Frontal cortex (tissue), 4 donors: Measurements from ENCODE around the gene GRAP2. TPM values are rescaled to one million over a fixed set of nuclear protein-coding genes. Genes with fewer than 3 reads are reported as not detected.
"Not testable (repeated sequence)": the region's sequence is repeated elsewhere in the genome, so short reads cannot be mapped to it uniquely, and the experiment has no call there.

Experiments
- DNase-seq, 2 donors: peaks; one replicate each; pipeline ENCODE4 v3.0.0; 2012; ENCODE audit warnings: low spot score in 2 of 2
- FAIRE-seq: peaks from 2 replicates; lab custom pipeline; 2012; peaks lifted over from hg19 to GRCh38; lab: Jason Lieb, UNC
- total RNA-seq: library from RNA; depleted of rRNA; stranded (reverse); fragments of >200 nt; gene quantifications from one replicate; pipeline ENCODE4 v1.2.3, GENCODE V29; 2014
- donor health status: control.
- donor health status: control.
- donor health status: control.

Gene GRAP2
- total RNA-seq, 1 donor from 2014 or later: 5.3 TPM

DNA sequence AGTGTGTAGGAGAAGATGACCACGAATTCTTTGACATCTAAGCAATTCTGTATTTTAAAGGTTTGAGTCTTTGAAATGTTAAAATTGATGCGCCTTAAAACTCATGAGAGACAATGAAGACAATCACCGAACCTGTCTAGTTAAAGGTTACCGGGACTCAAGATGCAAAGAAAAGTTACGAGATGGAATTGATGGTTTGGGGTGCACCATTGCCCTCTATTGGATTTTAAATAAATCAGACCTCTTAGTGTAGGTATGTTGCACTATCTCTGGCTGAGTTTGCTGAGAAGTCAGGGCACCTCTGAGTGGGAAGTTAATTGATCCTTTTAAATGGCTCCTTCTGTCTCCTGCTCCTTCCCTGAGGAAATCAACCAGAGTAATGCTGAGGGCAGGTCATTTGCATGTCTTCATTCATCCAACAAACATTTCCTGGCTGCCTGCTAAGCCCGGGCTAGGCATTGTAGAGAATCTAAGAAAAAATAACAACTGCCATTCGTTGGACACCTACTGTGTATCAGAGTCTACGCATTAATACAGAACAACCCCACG, 39.9 kb downstream of the GRAP2 start:
- DNase-seq (peak in 1 of 2 donors; percentile 25), FAIRE-seq (no peak)

DNA sequence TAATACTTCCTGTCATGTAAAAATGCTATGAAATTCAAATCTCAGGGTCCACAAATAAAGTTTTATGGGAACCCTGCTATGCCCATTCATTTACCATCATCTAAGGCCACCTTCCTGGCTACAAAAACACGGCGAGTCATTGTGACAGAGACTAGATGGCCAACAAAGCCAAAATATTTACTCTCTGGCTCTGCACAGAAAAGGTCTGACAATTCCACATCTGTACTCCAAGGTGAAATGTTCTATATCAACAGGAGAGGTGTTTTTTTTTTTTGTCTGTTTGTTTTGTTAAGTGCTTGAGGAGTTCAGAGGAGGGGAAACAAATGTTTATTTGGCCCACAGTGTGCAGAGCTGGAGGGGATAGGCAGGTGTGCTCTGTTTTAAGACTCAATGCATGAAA, 40.7 kb downstream of the GRAP2 start:
- no peak for DNase-seq
- no peak for FAIRE-seq

DNA sequence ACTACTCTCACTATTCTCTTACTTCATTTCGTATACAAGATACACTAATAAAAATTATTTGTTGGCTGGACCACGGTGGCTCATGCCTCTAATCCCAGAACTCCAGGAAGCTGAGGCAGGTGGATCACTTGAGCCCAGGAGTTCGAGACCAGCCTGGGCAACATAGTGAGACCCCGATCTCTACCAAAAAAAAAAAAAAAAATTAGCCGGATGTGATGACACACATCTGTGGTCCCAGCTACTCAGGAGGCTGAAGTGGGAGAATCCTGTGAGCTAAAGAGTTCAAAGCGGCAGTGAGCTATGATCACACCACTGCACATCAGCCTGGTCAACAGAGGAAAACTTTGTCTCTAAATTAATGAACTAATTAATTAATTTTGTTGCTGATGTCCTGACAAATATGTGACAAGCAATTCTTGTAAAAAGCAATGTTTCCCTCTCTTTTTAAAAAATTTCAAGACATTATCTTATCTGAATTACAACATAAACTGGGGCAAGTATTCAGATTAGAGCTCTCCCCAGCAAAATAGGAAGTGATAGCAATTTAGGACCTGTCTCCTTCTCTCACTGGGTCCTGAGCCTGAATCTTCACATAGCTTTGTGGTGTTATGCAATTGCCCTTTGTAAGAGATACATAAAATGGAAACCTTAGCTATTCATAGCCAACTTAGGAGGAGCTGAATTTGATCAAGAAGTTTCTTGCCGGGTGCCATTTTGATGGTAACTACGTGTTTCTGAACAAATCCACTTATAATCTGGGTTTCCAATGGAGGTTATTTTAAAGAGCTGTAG, 41.8 kb downstream of the GRAP2 start:
- no peak for DNase-seq
- no peak for FAIRE-seq

DNA sequence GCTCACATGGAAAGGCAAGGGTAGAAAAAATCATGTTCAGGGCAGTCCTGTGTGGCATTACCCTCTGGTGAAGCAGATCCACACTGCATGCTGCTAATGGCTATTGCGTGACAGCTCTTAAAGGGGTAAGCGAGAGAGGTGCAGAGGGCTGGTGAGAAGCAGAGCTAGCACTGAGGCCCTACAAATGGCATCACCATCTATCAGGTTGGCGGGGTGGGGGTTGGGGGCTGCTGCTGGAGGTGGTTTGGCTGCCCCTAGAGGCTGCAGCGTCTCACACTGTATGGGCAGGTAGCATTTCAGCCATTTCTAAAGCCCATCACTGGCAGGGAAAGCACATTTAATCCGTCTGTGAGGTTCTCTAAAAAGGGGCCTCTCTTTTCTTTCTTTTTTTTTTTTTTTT, 42.5 kb downstream of the GRAP2 start:
- DNase-seq (no peak), FAIRE-seq (no peak)

DNA sequence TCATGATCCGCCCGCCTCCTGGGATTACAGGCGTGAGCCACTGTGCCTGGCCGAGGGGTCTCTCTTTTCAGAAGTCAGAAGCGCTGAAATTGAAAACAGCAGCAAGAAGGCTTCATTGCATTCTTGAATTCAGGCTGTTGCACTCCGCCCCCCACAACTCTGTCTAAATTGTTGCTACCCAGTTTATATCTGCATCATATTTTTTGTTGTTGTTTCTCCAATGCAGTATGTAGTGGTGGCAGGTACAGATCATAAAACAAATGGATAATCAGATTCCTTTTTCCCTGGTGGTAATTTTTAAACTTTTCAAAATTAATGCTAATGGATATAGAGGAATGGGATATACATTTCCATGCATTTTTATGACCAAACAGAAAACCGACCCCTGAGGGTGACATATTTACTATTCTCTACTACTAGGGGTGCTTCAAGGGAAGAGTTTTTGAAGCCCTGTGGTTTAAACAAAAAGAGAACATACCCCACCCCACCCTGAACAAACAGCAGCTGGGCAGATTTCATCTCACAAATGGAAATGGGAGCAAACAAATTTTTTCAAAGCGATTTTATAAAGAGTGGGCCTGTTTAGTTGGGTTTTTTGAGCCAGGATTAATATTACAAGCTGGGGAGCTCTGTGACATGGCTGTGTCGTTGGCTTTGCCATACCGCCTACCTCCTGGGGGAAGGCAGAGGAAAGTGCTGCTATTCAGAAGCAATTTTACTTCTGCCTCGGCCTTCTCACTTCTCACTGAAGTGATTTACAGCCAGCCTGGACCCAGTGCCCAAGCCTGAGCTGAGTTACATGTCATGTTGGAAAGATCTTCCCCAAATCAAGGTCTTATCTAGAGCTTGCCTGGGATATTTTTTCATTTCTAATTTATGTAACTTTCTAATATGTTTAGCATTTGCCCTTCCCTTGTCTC, 43.3 kb downstream of the GRAP2 start:
- no peak for DNase-seq
- FAIRE-seq: no peak

DNA sequence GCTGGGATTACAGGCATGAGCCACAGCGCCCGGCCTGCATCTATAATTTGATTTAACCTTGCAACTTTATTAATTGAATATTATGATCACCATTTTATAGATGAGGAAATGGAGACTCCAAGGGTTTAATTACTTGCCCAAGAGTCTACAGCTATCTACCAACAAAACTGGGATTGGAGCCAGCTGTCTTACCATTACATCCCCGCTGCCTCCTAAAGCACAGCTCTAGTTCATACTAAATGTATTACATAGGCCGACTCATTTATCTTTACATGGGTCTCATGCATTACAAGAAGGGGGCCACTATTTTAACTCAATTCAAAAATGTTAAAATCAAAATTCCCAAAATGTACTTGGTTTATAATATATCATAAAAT, 45.2 kb downstream of the GRAP2 start:
- FAIRE-seq (no peak), DNase-seq (no peak)

DNA sequence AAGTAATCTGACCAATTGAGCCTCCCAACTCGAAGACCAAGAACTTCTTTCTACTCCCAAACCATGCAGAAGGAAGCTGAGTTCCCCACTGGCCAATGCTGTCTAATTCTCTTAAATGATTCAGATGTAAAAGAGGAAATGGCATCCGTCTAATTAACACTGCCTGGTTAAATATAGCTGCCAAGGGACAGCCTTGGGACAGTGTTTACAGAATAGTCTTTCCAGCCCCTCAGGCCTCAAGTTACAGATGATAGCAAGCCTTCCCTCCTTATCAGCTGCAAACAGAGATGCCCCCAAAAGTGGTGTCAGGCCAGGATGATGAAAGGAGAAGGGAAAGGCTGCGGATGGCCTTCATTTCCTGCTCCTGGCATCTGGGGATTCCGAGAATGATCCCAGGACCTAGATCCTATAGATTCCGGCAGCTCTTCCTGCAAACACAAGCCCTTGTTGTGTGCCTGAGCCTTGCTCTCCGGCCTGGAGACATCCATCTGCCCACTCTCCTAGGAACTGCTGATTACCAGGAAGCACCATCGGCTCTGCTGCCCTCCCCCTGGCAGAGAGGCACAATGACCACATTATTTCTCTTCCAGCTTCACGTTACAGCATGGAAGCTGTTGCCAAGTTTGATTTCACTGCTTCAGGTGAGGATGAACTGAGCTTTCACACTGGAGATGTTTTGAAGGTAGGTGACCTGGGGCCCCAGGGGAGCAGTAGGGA, 45.8 kb downstream of the GRAP2 start:
- FAIRE-seq (no peak), DNase-seq (no peak)

DNA sequence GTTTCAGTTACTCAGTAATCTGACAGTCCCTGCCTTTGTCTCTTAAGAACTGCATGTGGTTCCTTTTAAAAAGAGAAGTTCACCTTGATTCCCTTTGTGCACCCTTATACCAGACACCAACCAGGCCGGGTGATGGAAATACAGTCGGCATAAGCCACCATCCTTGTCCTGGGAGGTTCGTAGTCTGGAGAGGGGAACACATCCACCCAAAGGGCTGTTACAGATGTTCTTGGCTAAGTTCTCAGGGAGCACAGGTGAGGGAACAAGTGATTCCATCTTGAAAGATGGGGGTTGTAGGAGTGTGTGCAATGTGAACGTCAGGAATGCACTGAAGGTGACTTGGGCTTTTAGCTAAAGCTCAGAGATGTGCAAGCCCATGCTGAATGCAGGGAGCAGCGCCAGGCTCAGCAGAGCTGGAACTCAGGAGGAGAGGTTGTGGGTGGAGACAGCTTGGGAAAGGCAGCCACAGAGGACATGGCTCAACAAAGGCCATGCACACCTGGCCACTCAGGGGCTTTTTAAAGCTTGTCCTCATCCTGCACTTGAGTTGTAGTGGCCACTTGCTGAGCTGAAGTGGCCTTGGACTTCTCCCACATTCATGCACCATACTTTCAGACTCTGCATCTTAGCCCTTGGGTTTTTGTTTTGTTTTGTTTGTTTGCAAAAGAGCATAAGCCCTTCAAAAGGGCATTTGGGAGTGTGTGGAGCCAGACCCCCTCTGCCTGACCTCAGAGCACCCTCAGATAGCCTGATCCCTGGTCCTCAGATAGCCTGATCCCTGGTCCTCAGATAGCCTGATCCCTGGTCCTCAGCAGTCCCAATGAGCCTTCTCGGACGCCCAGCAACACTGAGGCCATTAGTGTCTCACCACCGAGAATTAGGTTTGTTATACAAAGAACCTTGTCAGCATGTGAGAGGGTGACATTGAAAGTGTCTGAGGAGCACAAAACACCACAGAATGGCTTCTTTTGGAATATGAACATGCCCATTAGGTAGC, 46.6 kb downstream of the GRAP2 start:
- FAIRE-seq (no peak), DNase-seq (no peak)

DNA sequence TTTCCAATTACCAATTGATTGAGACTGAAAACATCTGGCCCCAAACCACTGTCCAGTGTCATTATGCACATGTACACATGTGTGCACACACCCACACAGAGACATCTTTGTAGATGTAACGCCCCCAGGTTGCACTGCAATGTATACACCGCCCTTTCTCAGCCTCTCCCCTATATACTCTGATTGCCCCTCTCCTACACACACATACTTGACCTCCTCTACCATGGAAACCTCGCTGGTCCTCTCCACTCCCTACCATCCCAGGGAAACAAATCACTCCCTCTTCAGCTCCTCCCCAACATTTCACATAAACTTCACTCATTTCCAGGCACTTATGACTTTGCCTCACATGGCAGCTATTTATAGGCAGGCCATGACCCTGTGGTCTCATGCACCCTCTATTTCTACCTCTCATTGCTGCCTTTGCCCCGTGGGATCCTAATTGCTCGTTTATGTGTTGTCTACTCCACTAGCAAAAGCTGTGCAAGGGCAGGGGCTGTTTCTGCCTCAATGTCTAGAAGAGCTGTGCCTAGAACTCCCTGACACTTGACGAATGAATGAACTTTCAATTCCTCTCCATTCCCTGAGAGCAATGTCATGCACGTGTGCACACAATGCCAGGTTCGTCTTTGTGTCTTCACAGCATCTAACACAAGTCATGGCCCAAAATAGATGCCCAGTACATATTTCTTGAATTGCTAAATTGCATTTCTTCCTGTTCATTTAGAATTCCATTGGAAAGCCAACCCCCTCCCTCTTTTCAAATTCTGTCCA, 49.3 kb downstream of the GRAP2 start:
- FAIRE-seq: no peak

DNA sequence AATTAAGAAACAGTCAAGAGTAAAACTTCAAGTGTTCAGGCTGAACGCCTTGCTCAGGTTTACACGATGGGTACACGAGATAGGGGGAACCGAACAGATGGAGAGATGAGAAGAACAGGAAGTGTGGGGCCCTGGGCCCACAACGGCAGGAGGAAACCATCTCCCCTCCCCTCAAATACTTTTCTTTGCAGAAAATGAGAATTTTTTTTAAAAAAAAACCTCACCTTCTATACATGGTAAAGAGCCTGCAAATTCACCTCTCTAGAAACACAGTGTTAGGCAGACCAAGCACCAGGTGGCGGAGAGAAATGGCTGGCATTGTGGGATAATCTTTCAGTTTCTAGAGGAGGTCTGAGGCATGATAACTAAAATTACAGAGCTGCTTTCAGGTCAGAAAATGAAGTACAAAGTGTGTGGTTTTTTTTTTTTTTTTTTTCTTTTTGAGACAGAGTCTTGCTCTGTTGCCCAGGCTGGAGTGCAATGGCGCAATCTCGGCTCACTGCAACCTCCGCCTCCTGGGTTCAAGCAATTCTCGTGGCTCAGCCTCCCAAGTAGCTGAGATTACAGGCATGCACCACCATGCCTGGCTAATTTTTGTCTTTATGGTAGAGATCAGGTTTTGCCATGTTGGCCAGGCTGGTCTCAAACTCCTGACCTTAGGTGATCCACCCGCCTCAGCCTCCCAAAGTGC, 50.9 kb downstream of the GRAP2 start:
- FAIRE-seq, DNase-seq: not testable (repeated sequence)

More for the DNA sequence above, 49.3 kb downstream of the GRAP2 start:
- no peak for DNase-seq

DNA sequence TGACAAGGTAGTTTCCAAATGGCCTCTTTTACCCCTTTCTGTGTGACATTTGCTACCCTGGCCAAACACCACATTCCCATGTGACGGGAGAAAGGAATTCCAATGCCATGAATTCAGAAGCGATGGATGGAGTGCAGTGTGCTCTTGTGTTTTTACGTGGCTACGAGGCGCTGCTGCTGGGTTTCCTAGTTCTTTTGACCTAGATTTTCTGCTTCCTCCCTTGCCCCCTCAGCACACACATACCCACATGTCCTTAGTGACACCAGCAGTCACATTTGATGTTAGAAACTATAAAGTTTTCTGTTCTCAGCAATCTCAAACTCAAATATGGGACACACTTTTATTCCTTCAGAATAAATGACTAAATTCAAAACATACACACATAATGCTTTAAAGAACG, 51.5 kb downstream of the GRAP2 start:
- DNase-seq: no peak
- no peak for FAIRE-seq

DNA sequence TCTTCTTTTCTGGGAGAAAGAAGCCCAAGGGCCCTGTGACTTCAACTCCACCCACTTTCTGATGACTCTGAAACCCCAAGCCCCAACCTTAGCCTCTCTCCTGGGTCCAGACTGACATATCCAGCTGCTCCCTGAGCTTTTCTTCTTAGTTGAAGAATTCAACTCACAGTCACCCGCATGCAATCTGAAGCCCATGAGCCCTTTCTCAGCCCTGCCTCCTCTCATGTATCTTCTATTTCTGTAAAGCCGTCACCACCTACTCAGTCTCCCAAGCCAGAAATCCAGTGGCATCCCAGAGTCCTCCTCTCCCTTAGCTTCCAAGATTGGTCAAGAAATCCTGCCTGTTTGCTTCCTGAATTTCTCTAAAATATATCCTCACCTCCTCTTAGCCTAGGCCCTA, 52.2 kb downstream of the GRAP2 start:
- no peak for FAIRE-seq
- no peak for DNase-seq

DNA sequence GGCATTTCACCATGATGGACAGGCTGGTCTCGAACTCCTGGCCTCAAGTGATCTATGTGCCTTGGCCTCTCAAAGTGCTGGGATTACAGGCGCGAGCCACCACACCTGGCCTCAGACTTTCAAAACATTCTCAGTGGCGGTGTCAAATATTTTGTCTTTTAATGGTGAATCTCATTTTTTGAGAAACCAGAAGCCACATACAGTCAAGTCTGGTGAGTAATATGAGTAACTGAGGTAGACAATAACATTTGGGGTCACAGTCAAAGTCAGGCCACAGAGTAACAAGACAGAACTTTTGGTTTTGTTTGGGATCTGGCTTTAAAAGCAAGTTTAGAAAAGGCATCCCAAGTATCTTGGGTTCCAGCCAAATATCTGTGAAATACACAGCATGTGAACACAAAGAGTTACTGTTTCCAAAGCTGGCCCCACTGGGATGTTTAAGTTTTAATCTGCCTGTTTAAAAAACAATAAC, 53.7 kb downstream of the GRAP2 start:
- FAIRE-seq (no peak), DNase-seq (no peak)

DNA sequence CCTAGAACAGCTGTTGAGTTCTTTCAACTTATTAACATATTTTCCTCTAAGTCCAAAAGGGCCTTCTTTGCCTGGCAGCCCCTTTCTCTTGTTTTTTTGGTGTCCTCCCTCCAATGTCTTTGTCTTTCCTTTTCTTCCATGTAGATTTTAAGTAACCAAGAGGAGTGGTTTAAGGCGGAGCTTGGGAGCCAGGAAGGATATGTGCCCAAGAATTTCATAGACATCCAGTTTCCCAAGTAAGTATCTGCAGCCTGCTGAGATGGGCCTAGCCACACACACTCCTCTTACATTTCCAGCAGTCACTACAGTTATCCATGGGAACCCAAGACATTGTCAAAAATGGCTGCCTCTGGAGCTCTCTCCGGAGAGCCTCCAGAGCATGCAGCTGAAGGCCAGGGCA, 54.8 kb downstream of the GRAP2 start:
- FAIRE-seq (no peak), DNase-seq (no peak)

DNA sequence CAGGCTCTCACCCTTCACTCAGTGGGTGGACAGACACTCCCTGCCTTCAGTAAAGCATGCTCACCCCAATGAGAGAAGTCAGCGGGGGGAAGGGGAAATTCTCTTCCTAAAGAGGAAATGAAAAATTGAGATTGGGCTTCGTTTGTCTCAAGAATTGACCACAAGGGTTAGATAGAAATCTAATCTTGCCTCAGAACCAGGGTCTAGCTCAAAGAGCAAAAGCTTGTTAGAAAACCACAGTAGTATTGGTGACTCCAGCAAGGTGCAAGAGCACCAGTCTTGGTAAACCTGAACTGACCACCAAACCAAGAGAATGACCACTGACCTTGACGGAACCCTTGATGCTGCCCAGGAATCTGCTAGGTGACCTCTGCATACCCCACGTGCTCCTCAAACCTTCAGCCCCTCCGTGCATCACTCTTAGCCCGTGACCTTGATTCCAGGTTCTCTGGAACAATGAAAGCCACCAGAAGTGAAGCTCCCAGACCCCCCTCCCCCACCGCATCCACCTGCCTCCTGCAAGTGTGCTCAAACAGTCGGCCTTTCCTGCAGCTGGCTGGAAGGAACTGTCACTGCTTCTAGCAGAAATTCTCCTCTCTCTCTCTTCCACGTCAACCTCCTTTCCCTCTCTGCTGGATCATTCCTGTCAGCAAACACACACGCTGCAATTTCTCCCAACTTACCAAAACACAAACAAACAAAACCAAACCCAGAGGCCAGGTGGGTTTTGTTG, 56.2 kb downstream of the GRAP2 start:
- DNase-seq (no peak), FAIRE-seq (no peak)

DNA sequence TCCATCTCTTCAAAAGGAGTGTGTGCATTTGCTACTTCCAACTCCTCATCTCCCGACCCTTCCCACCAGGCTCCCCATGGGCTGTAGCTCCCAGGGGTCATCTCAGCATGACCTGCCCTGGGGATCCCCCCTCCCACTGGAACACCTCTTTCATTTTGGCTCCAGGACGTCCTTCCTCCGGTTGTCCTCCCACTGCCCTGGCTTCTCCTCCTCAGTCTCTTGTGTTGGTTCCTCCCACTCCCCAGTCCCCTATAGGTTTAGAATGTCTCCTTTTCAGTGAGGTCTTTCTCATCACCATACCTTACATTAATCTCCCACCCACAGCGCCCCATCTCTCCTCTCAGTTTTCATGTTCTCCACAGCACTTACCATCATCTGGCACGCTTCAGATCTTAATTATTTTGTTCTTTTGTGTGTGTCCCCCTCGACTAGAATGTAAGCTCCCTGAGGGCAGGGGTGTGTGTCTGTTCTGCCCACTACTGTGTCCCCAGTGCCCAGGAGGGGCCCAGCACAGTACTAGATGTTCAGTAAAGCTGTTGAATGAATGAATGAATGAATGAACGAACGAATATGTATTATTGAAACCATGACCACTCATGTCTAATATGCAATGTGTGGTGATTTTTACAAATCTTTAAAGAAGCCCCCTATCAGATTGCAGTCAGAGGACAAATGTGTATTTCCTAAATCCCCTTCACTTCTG, 57.3 kb downstream of the GRAP2 start:
- FAIRE-seq (no peak), DNase-seq (no peak)
